Endodermal cell (in vitro differentiated cells): ENCODE results near the gene NEK8. TPM values are rescaled to one million over a fixed set of nuclear protein-coding genes. Genes with fewer than 3 reads are reported as not detected.
A peak's percentile ranks its signal among the peaks of the same experiment; 100 is the strongest.

Experiments
- DNase-seq: peaks from one replicate; pipeline ENCODE4 v3.0.0-alpha.2; 2017
- H3K27ac ChIP-seq: 2 replicates; pipeline ENCODE4 v1.5.1; 2013; ENCODE audit warnings: mild to moderate bottlenecking, low read depth, low read length, moderate library complexity
- H3K27me3 ChIP-seq: 2 replicates; pipeline ENCODE4 v1.6.1; 2013; ENCODE audit warnings: mild to moderate bottlenecking, low read length, moderate library complexity; ENCODE audit not compliant: insufficient read depth, control insufficient read depth, poor library complexity, severe bottlenecking
- H3K36me3 ChIP-seq: 2 replicates; pipeline ENCODE4 v1.7.0; 2013; ENCODE audit warnings: mild to moderate bottlenecking, low read length, moderate library complexity; ENCODE audit not compliant: control insufficient read depth, insufficient read depth
- H3K4me1 ChIP-seq: one replicate; pipeline ENCODE4 v1.7.0; 2013; ENCODE audit warnings: low read length; ENCODE audit not compliant: control insufficient read depth, insufficient read depth
- H3K4me3 ChIP-seq: 2 replicates; pipeline ENCODE4 v1.5.1; 2013; ENCODE audit warnings: mild to moderate bottlenecking, low read length, moderate library complexity
- H3K9ac ChIP-seq: 2 replicates; pipeline ENCODE4 v1.6.1; 2013; ENCODE audit warnings: mild to moderate bottlenecking, low read length, moderate library complexity; ENCODE audit not compliant: poor library complexity, severe bottlenecking; ENCODE audit errors: extremely low read depth
- H3K9me3 ChIP-seq: 2 replicates; pipeline ENCODE4 v1.6.1; 2013; ENCODE audit warnings: mild to moderate bottlenecking, low read length, moderate library complexity; ENCODE audit not compliant: control insufficient read depth
- H3K27ac Mint-ChIP-seq: 2 replicates; pipeline ENCODE4 v1.8.0; 2020; ENCODE audit warnings: mixed read lengths
- H3K27me3 Mint-ChIP-seq: 2 replicates; pipeline ENCODE4 v1.8.0; 2021; ENCODE audit warnings: mild to moderate bottlenecking, mixed read lengths; ENCODE audit not compliant: insufficient read depth
- H3K36me3 Mint-ChIP-seq: 2 replicates; pipeline ENCODE4 v1.8.0; 2020; ENCODE audit warnings: low read depth, mixed read lengths
- H3K4me1 Mint-ChIP-seq: 2 replicates; pipeline ENCODE4 v1.8.0; 2020; ENCODE audit warnings: mixed read lengths
- H3K4me3 Mint-ChIP-seq: 2 replicates; pipeline ENCODE4 v1.8.0; 2020; ENCODE audit warnings: mild to moderate bottlenecking, moderate library complexity, mixed read lengths
- H3K9me3 Mint-ChIP-seq: 2 replicates; pipeline ENCODE4 v1.8.0; 2020; ENCODE audit warnings: mild to moderate bottlenecking, mixed read lengths
- WGBS, 2 experiments: methylation state at CpG; one replicate each; pipeline versions ENCODE4 v1.1.5 to v1.1.7; 2013; ENCODE audit warnings: missing lambda C conversion rate in 2 of 2, mixed read lengths in 1 of 2; ENCODE audit not compliant: insufficient coverage in 1 of 2, insufficient read length in 1 of 2; 5-methylcytosine and 5-hydroxymethylcytosine counted together
- total RNA-seq, 2 donors: library from RNA; stranded (reverse); fragmentation: NEBNext Ultra II Directional in 1 of 2; extraction: Animal tissue kit (Norgen Biotek cat#: 25700) in 1 of 2; gene quantifications; 2 replicates in 1 of 2; 3 replicates in 1 of 2; pipeline ENCODE4 v1.2.1, GENCODE V29; 2021
- TF ChIP-seq, protein P1 (sequence below): fragments of 200-600 bp; sonication (generic); conservative IDR thresholded peaks from 2 replicates; pipeline ENCODE4 v1.5.0; 2021; ENCODE audit warnings: antibody characterized with exemption, mild to moderate bottlenecking

The NEK8 gene
- total RNA-seq, 2 donors from 2014 or later, result 11.2 to 15.7 TPM

DNA sequence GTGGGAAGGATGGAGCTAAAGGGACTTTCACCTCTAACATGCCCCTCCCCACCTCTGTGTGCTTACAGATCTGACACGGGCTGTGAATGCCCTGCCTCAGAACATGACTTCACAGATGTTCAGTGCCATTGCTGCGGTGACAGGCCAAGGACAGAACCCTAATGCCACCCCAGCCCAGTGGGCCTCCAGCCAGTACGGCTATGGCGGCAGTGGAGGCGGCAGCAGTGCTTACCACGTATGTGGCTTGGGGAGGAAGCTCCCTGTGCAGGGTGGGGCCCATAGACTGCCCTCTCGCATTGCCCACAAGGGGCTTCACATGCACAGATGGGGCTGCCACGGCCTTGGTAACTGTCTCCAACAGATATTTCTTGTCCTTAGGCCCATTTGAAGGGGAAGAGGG lies 28.3 kb upstream of the NEK8 start:
- H3K9me3 Mint-ChIP-seq, result no peaks in the 10 kb centered on the region
- Histone ChIP-seq H3K27ac (no peak overlapping the region), H3K27me3 (no peaks in the 10 kb centered on the region), H3K9me3 (no peaks in the 10 kb centered on the region), H3K9ac (no peak overlapping the region), H3K4me3 (no peak overlapping the region), H3K4me1 (peaks cover 15% of the 10 kb centered on the region), H3K36me3 (peaks cover 80% of the 10 kb centered on the region)
- TF ChIP-seq, protein P1, sequence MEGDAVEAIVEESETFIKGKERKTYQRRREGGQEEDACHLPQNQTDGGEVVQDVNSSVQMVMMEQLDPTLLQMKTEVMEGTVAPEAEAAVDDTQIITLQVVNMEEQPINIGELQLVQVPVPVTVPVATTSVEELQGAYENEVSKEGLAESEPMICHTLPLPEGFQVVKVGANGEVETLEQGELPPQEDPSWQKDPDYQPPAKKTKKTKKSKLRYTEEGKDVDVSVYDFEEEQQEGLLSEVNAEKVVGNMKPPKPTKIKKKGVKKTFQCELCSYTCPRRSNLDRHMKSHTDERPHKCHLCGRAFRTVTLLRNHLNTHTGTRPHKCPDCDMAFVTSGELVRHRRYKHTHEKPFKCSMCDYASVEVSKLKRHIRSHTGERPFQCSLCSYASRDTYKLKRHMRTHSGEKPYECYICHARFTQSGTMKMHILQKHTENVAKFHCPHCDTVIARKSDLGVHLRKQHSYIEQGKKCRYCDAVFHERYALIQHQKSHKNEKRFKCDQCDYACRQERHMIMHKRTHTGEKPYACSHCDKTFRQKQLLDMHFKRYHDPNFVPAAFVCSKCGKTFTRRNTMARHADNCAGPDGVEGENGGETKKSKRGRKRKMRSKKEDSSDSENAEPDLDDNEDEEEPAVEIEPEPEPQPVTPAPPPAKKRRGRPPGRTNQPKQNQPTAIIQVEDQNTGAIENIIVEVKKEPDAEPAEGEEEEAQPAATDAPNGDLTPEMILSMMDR, result no peak
- WGBS, 2 experiments, result 94 to 100% methylated on average over 8 of the region's 8 CpGs
- H3K27ac Mint-ChIP-seq, result no peak overlapping the region
- peaks cover 12% of the 10 kb centered on the region for H3K4me1 Mint-ChIP-seq
- no peak overlapping the region for H3K4me3 Mint-ChIP-seq
- H3K36me3 Mint-ChIP-seq, result peaks cover 71% of the 10 kb centered on the region
- H3K27me3 Mint-ChIP-seq, result no peaks in the 10 kb centered on the region
- DNase-seq, result no peak

DNA sequence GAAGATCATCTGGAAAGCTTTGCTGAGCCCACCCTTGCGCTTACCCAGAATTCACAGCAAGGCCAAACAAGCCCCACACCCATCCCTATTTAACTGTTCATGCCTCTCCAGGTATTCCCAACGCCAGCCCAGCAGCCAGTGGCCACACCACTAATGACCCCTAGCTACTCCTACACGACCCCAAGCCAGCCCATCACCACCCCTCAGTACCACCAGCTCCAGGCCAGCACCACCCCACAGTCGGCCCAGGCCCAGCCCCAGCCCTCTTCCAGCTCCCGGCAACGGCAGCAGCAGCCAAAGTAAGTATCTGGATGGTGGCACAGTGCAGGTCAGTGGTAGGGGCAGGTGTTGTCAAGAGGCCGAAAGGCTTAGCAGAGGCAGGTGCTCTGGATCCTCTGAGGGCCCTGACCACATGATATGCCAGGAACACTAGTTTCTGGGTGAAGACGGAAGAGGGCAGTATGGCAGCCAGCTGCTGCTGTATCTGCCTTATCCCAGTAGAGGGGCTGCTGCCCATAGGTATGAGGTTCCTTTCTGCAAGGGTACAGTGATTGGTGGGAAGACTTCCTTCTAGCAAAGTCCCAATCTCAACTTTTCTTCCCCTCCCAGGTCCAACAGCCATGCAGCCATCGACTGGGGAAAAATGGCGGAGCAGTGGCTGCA lies 27.6 kb upstream of the NEK8 start:
- no peak for DNase-seq
- TF ChIP-seq, protein P1, result peak; percentile 20
- Mint-ChIP-seq H3K27me3 (no peaks in the 10 kb centered on the region), H3K36me3 (peaks cover 67% of the 10 kb centered on the region), H3K9me3 (no peaks in the 10 kb centered on the region), H3K27ac (peak overlapping the region; percentile 30), H3K4me1 (peaks cover 15% of the 10 kb centered on the region), H3K4me3 (no peak overlapping the region)
- Histone ChIP-seq H3K4me1 (peaks cover 15% of the 10 kb centered on the region), H3K9ac (no peak overlapping the region), H3K27me3 (no peaks in the 10 kb centered on the region), H3K9me3 (no peaks in the 10 kb centered on the region), H3K27ac (no peak overlapping the region), H3K4me3 (no peak overlapping the region), H3K36me3 (peaks cover 73% of the 10 kb centered on the region)
- WGBS, 2 experiments, result 93 to 95% methylated on average over 2 to 10 of the region's 10 CpGs

DNA sequence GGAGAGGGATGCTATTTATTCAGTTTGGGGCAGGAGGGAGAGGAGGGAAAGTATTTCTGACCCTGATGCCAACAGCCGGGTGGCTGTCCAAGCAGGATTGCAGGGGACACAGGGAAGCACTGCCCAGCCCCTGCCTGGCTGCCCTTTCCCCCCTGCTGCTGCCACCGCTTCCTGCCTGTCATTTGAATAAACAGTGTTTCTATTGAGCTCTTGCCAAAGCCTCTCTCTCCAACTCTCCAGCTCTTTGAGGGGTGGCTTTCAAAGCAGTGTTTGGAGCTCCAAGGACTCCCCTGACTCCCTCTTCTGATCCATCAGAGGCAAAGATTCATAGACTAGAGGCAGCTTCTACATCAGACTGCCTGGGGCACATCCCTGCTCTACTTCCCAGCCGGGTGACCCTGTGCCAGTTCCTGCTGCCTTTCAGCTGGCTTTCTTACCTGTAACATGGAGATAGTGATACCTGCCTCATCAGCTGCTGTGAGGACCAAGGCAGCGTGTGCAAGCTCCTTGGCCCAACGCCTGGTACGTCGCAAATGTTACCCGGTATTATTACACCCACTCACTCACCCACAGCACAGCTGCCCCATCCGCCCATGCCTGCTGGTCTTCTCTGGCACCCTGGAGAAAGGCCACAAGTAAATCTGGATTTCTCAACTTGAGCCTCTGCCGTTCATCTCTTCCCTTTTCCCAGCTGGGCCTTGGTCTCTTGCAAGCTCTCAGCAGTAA lies 26.4 kb upstream of the NEK8 start:
- H3K27ac Mint-ChIP-seq, result peak overlapping the region; percentile 46
- Histone ChIP-seq H3K4me1 (peaks cover 15% of the 10 kb centered on the region), H3K27me3 (no peaks in the 10 kb centered on the region), H3K4me3 (no peak overlapping the region), H3K36me3 (peaks cover 60% of the 10 kb centered on the region), H3K27ac (peak overlapping the region; percentile 47), H3K9me3 (no peaks in the 10 kb centered on the region), H3K9ac (no peak overlapping the region)
- no peaks in the 10 kb centered on the region for H3K27me3 Mint-ChIP-seq
- no peaks in the 10 kb centered on the region for H3K9me3 Mint-ChIP-seq
- peaks cover 58% of the 10 kb centered on the region for H3K36me3 Mint-ChIP-seq
- 92% methylated on average over 6 to 10 of the region's 10 CpGs for WGBS, 2 experiments
- no peak overlapping the region for H3K4me3 Mint-ChIP-seq
- H3K4me1 Mint-ChIP-seq, result peaks cover 17% of the 10 kb centered on the region
- TF ChIP-seq, protein P1, result no peak
- DNase-seq, result no peak
